GM19099 (cell line): ENCODE measurements around the gene CHST15.

Experiments used
- POLR2A ChIP-seq: IDR thresholded peaks from 3 replicates; pipeline ENCODE4 v1.6.1; 2011; ENCODE audit warnings: low read depth; ENCODE audit not compliant: insufficient read length; ENCODE audit errors: extremely low read depth

The CHST15 gene

GRCh38 chr10:124068929-124069328 lies 24.5 kb downstream of the CHST15 start:
- TF ChIP-seq POLR2A, result no peak

- TF ChIP-seq POLR2A, result no peak
Measured at GRCh38 chr10:124067825-124068400, 25.5 kb downstream of the CHST15 start.

- TF ChIP-seq POLR2A, result no peak
Measured at GRCh38 chr10:124066781-124067714, 26.4 kb downstream of the CHST15 start.

DNA sequence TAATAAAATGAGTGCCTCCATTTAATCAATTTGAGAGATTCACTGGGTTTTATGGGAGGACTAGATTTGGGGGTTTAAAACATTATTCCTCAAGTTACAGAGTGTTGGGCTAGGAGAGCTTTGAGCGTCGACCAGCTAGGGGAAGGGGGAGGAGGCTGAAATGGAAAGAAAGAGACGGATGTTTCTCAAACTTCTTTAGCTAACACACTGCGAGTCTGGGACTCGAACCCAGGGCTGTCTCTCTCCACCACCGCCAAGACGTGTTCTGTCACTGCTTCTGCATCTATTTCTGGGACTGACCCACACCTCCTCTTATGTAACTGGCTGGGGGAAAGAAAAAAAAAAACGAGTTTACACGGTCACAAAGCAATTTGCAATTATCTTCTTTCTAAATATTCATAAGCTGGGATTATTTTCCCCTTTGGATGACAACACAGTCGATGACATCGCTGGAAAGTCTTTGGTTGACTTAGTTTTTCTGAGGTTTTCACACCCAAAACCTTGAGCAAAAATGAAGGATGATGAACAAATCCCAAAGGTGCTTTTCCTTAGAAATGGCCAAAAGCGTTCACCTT lies 27.2 kb downstream of the CHST15 start:
- no peak for TF ChIP-seq POLR2A

DNA sequence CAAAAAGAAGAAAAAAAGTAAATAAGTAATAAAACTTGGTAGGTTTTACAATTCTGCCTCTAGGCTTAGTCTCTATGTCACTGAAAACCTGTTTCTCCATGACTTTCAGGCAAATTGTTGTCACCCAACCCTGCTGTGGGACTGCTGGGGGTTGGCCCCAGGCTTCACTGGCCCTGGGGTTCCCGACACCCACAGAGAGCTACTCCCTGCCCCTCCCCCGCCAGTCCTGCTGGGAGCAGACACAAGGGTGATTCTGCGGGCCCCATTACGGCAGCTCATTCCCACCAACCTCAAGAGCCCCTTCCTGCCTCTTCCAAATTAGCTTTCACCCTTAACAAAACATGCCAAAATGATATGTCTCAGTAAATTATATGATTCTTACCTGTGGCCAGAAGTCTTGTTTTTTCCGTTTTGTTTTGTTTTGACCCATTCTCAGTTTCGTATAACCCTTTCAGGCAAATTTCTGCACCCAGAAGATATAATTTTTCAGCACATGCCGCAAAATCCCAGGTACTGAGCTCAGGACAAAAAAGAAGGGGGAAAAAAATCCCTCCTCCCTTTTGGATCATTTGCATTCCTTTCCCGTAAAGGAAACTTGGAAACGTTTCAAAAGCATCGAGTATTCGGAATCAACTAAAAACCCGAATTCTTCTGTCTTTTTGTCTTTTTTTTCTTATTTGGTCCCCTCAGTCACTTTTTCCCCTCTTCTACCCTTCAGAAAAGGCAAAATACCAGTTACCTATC lies 27.8 kb downstream of the CHST15 start:
- no peak for TF ChIP-seq POLR2A

DNA sequence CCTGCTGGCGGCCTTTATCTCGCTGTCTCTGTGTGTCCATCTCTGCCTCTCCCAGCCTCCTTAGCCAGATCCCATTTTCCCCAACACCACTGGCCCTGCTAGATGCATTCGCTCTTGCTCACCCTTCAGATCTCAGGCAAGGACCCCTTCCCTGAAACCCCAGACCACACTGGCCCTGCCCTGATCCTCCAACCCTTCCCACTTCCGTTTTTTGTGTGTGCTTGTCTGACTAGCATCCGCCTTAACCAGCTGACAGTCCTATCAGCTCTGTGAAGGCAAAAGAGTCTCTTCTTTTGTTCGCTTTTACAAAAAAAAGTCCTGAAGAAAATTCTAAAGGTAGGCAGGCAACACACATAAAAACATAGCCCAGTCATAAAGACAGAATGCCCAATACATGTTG lies 28.7 kb downstream of the CHST15 start:
- no peak for TF ChIP-seq POLR2A

GRCh38 chr10:124063750-124064603 lies 29.4 kb downstream of the CHST15 start:
- no peak for TF ChIP-seq POLR2A

DNA sequence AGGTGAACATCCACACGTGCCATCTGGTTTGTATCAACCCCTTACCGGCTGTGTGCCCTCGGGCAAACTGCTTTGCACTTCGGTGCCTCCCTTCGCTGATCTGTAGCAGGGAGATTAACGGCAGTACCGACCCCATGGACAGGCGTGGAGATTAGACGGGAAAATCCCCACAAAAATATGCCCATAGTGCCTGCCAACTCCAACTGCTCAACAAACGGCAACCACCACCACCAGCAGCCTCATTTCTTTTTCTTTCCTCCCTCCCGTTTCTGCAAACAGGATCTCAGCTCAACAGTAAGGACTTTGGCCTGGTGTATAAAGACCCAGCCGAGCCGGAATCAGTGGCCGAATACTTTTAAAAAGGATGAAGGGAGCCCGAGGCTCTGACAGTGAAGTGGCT lies 31.0 kb downstream of the CHST15 start:
- no peak for TF ChIP-seq POLR2A

DNA sequence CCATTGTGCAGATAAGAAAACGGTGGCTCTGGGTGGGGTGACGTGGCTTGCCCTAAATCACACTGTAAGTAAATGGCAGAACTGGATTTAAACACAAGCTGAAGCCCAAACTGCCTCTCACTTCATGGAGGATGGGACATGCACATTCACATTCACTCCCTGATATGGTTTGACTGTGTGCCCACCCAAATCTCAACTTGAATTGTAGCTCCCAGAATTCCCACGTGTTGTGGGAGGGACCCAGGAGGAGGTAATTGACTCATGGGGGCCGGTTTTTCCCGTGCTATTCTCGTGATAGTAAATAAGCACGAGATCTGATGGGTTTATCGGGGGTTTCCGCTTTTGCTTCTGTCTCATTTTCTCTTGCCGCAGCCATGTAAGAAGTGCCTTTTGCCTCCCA lies 32.4 kb downstream of the CHST15 start:
- no peak for TF ChIP-seq POLR2A

GRCh38 chr10:124060148-124060720 lies 33.2 kb downstream of the CHST15 start:
- no peak for TF ChIP-seq POLR2A

DNA sequence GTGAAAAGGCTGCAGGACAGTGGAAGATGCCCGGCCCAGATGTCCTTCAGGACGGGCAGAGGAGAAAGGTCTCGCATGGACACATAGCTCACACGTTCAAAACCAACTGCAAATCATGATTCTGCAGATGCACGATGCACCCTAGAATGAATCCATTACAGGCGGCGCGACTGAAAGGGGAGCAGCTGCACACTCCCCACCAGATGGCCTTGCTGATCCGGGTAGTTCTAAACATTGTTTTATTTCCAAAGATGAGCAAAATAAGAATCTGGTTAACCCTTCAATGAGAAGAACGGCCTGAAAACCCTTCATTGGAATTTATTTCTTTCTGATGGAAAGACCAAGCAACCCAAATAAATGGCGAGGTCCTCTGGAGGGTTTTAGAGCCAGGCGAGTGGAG lies 33.8 kb downstream of the CHST15 start:
- TF ChIP-seq POLR2A, result no peak

GRCh38 chr10:124058346-124059003 lies 34.9 kb downstream of the CHST15 start:
- TF ChIP-seq POLR2A, result no peak

- TF ChIP-seq POLR2A, result no peak
Measured at GRCh38 chr10:124057601-124058000, 35.8 kb downstream of the CHST15 start.
